T-helper 1 cell treated with Interleukin-12 subunit alpha and Interleukin-12 subunit beta and Interleukin-4 antibody, amounts not matched to agents 30 μg/mL and 1 μg/mL, for 36 hours (primary cell): Measurements from ENCODE around the gene PRDM2.

ENCODE experiments used
- H3K27ac Mint-ChIP-seq: one replicate; pipeline ENCODE4 v1.8.0; 2021; ENCODE audit warnings: mild to moderate bottlenecking, mixed read lengths
- H3K27me3 Mint-ChIP-seq: one replicate; pipeline ENCODE4 v1.8.0; 2021; ENCODE audit warnings: low read depth, mixed read lengths
- H3K36me3 Mint-ChIP-seq: one replicate; pipeline ENCODE4 v1.8.0; 2021; ENCODE audit warnings: low read depth, mixed read lengths
- H3K4me1 Mint-ChIP-seq: one replicate; pipeline ENCODE4 v1.8.0; 2021; ENCODE audit warnings: low read depth, mixed read lengths
- H3K4me3 Mint-ChIP-seq: one replicate; pipeline ENCODE4 v1.8.0; 2021; ENCODE audit warnings: mild to moderate bottlenecking, moderate library complexity, mixed read lengths
- H3K9me3 Mint-ChIP-seq: one replicate; pipeline ENCODE4 v1.8.0; 2021; ENCODE audit warnings: mixed read lengths

Gene PRDM2

DNA sequence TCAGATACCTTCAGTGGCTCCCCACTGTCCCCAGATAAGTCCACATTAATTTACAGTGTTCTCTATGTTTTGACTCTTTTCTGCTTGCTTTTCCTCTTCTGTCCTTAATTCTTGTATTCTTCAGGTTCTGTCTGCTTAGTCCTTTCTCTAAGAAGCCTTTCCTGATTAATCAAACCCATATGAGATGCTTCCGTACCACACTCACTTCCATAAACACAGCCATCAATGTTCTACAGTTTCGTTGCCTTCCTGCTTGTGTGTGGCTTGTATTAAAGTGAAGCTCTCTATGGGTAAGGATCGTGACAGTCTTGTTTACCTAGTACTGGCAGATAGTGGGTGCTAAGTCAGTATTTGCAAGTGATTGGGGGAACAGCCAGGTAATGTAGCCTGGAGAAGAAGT lies 75.9 kb downstream of the PRDM2 start:
- Mint-ChIP-seq H3K27me3 (no peaks in the 10 kb centered on the region), H3K27ac (no peak overlapping the region), H3K4me1 (peaks cover 11% of the 10 kb centered on the region), H3K36me3 (peaks cover 23% of the 10 kb centered on the region), H3K9me3 (no peaks in the 10 kb centered on the region), H3K4me3 (no peak overlapping the region)

- Mint-ChIP-seq H3K9me3 (no peaks in the 10 kb centered on the region), H3K27me3 (no peaks in the 10 kb centered on the region), H3K36me3 (peaks cover 40% of the 10 kb centered on the region), H3K4me1 (peaks cover 22% of the 10 kb centered on the region), H3K27ac (no peak overlapping the region), H3K4me3 (no peak overlapping the region)
Measured at GRCh38 chr1:13778431-13778830, 78.4 kb downstream of the PRDM2 start.

DNA sequence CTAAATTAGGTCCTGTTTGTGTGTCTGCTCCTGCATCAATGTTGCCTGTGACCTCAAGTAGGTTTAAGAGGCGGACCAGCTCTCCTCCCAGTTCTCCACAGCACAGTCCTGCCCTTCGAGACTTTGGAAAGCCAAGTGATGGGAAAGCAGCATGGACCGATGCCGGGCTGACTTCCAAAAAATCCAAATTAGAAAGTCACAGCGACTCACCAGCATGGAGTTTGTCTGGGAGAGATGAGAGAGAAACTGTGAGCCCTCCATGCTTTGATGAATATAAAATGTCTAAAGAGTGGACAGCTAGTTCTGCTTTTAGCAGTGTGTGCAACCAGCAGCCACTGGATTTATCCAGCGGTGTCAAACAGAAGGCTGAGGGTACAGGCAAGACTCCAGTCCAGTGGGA lies 79.9 kb downstream of the PRDM2 start:
- Mint-ChIP-seq H3K9me3 (no peaks in the 10 kb centered on the region), H3K27ac (no peak overlapping the region), H3K4me3 (no peak overlapping the region), H3K4me1 (peaks cover 24% of the 10 kb centered on the region), H3K27me3 (no peaks in the 10 kb centered on the region), H3K36me3 (peaks cover 46% of the 10 kb centered on the region)

DNA sequence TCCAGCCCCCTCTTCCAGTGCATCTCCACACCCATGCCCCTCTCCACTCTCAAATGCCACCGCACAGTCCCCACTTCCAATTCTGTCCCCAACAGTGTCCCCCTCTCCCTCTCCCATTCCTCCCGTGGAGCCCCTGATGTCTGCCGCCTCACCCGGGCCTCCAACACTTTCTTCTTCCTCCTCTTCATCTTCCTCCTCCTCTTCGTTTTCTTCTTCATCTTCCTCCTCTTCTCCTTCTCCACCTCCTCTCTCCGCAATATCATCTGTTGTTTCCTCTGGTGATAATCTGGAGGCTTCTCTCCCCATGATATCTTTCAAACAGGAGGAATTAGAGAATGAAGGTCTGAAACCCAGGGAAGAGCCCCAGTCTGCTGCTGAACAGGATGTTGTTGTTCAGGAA lies 80.8 kb downstream of the PRDM2 start:
- peaks cover 24% of the 10 kb centered on the region for H3K4me1 Mint-ChIP-seq
- no peak overlapping the region for H3K4me3 Mint-ChIP-seq
- H3K27ac Mint-ChIP-seq: peak overlapping the region; percentile 75
- no peaks in the 10 kb centered on the region for H3K9me3 Mint-ChIP-seq
- no peaks in the 10 kb centered on the region for H3K27me3 Mint-ChIP-seq
- peaks cover 46% of the 10 kb centered on the region for H3K36me3 Mint-ChIP-seq

DNA sequence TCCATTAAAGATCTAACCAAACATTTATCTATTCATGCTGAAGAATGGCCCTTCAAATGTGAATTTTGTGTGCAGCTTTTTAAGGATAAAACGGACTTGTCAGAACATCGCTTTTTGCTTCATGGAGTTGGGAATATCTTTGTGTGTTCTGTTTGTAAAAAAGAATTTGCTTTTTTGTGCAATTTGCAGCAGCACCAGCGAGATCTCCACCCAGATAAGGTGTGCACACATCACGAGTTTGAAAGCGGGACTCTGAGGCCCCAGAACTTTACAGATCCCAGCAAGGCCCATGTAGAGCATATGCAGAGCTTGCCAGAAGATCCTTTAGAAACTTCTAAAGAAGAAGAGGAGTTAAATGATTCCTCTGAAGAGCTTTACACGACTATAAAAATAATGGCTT lies 81.2 kb downstream of the PRDM2 start:
- H3K4me3 Mint-ChIP-seq: no peak overlapping the region
- peaks cover 47% of the 10 kb centered on the region for H3K36me3 Mint-ChIP-seq
- peaks cover 24% of the 10 kb centered on the region for H3K4me1 Mint-ChIP-seq
- no peak overlapping the region for H3K27ac Mint-ChIP-seq
- H3K9me3 Mint-ChIP-seq: no peaks in the 10 kb centered on the region
- no peaks in the 10 kb centered on the region for H3K27me3 Mint-ChIP-seq

GRCh38 chr1:13781907-13782633 lies 82.1 kb downstream of the PRDM2 start:
- H3K36me3 Mint-ChIP-seq: peaks cover 49% of the 10 kb centered on the region

DNA sequence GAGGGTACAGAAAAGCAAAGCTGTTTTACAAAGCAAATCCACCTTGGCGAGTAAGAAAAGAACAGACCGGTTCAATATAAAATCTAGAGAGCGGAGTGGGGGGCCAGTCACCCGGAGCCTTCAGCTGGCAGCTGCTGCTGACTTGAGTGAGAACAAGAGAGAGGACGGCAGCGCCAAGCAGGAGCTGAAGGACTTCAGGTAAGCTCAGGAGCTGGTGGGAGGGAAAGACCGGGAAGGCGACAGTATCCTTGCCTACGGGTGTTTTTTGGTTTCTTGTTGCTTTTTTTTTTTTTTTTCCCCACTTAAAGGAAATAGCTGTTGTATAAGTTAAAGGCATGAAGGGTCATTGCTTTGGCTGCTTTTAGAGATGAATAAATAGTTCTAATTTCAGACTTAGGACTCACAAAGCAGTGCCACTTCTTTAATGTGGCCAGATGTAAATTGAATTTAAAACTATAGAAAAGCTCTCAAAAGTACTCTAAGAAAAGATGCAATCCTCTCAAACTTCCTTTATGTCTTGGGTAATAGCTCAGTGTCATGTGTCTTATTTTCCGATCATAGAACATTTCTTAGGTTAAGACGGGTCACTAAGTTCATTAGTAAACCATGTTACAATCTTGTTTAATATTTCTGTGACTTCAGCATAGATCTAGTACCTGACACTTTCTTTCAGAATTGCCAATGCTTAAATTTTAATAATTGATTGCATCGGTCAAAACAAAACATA lies 82.8 kb downstream of the PRDM2 start:
- peaks cover 24% of the 10 kb centered on the region for H3K4me1 Mint-ChIP-seq
- no peaks in the 10 kb centered on the region for H3K9me3 Mint-ChIP-seq
- H3K36me3 Mint-ChIP-seq: peaks cover 49% of the 10 kb centered on the region
- H3K27ac Mint-ChIP-seq: no peak overlapping the region
- H3K27me3 Mint-ChIP-seq: no peaks in the 10 kb centered on the region
- no peak overlapping the region for H3K4me3 Mint-ChIP-seq

More at GRCh38 chr1:13781907-13782633, 82.1 kb downstream of the PRDM2 start:
- H3K4me3 Mint-ChIP-seq: peak overlapping the region; percentile 33
- peak overlapping the region; percentile 46 for H3K27ac Mint-ChIP-seq
- peaks cover 24% of the 10 kb centered on the region for H3K4me1 Mint-ChIP-seq
- H3K9me3 Mint-ChIP-seq: no peaks in the 10 kb centered on the region
- no peaks in the 10 kb centered on the region for H3K27me3 Mint-ChIP-seq

DNA sequence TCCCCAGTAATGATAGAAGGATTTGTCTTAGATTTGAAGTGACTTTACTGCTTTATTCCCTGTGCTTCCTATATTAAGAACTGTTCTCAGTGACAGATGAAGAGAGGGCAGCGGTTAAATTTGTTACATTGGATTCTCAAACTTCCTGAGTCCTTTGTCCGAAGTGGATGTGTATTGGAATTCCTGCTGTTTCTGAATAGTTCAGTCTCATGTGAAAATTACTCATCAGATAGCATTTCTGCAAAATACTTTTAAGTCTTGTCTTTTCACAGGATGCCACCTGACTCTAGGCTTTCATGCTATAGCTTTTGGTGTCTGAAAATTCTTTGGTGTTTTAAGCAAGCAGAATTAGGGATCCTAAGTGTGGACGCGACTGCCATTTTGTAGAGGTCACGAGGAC lies 83.6 kb downstream of the PRDM2 start:
- Mint-ChIP-seq H3K9me3 (no peaks in the 10 kb centered on the region), H3K27me3 (no peaks in the 10 kb centered on the region), H3K4me1 (peaks cover 21% of the 10 kb centered on the region), H3K36me3 (peaks cover 45% of the 10 kb centered on the region), H3K27ac (no peak overlapping the region), H3K4me3 (no peak overlapping the region)

DNA sequence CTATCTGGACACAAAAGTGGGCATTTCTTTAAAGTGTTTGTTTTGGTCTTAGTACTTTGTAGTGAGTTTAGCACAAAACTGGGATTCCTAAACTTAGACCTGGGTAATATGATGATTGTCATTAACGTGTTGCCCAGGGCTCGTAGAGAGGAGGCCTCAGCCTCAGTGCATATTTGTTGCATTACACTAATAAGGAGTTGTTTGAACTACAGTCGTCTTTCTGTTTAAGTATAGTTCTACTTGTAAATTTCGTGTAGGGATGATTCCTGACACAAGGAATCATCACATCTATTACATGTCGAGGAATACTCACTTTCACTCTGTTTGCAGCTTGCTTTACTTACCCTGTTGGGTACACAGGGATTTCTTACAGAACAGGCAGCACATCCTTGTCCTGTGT lies 85.0 kb downstream of the PRDM2 start:
- Mint-ChIP-seq H3K27ac (no peak overlapping the region), H3K4me3 (no peak overlapping the region), H3K36me3 (peaks cover 37% of the 10 kb centered on the region), H3K9me3 (no peaks in the 10 kb centered on the region), H3K4me1 (peaks cover 26% of the 10 kb centered on the region), H3K27me3 (no peaks in the 10 kb centered on the region)

DNA sequence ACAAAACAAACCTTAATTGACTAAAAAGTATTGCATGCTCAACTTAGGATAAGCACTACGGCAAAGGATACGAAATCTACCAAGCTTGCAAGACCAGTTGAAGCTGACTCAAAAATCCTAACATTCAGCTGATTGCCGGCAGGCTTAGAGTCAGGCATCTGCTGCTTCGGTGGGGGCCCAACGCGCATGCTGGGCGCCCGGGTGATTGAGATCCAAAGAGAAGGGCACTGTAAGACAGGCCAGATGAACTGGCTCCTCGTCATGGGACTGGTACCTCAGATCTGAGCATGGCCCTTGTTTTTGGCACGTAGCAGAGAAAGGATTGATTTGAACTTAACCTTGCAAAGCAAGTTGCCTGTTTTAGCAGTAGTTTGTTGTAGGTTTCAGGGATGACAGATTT lies 86.6 kb downstream of the PRDM2 start:
- H3K27me3 Mint-ChIP-seq: no peaks in the 10 kb centered on the region
- no peaks in the 10 kb centered on the region for H3K9me3 Mint-ChIP-seq
- no peak overlapping the region for H3K4me3 Mint-ChIP-seq
- peaks cover 22% of the 10 kb centered on the region for H3K4me1 Mint-ChIP-seq
- no peak overlapping the region for H3K27ac Mint-ChIP-seq
- H3K36me3 Mint-ChIP-seq: peaks cover 28% of the 10 kb centered on the region

DNA sequence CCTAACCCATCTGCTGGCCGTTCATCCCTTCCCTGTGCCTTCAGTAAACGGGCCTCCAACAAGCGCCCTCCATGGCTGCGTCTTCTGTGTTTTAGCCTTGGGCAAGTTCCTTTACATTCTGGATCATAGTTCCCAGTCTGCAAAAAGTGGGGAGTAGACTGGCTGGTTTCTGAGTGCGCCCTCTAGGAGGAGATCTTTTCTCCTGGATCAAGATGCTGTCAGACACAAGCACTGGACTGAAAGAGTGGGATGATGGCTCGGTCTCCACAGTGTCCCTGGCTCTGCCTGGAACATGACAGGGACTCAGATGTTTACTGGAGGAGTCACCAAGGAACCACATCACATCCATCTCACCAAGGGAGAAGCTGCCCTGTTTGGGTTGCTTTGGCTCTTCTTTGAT lies 88.8 kb downstream of the PRDM2 start:
- Mint-ChIP-seq H3K9me3 (no peaks in the 10 kb centered on the region), H3K4me3 (no peak overlapping the region), H3K4me1 (peaks cover 14% of the 10 kb centered on the region), H3K36me3 (peaks cover 21% of the 10 kb centered on the region), H3K27me3 (no peaks in the 10 kb centered on the region), H3K27ac (no peak overlapping the region)

DNA sequence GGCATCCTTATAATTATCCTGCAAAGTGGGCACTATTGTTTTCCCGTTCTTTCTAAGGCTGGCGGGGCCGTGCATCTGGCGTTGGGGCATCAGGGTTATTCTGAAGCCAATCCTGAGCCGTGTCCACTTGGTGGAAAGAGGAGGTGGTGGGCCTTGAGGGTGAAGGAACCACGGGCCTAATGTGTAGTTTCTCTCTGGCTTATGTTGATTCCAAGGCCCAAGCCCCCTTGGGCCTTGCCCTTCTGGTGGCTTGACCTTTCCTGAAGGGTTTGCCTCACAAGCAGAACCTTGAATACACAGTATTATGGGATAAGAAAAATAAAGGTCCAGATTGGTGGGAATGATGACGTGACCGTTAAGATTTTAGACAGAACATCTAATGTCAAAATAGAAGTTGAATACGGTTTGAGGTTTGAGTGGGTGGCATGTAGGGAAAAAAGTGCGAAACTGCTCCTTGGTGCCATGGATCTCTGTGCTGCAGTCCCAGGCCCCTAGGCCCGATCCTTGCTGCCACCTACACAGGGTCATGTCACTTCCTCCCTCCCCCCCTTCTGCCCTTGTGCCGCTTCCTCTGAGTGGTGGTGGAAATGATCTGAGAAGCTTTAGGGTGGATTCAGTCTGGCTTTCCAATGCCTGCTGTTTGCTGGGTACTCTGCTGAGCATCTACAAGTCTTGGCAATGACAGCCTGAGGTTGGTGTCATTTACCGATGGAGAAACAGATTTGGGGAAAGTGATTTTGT lies 90.5 kb downstream of the PRDM2 start:
- Mint-ChIP-seq H3K27ac (no peak overlapping the region), H3K4me1 (peaks cover 18% of the 10 kb centered on the region), H3K36me3 (peaks cover 23% of the 10 kb centered on the region), H3K27me3 (no peaks in the 10 kb centered on the region), H3K4me3 (no peak overlapping the region), H3K9me3 (no peaks in the 10 kb centered on the region)

DNA sequence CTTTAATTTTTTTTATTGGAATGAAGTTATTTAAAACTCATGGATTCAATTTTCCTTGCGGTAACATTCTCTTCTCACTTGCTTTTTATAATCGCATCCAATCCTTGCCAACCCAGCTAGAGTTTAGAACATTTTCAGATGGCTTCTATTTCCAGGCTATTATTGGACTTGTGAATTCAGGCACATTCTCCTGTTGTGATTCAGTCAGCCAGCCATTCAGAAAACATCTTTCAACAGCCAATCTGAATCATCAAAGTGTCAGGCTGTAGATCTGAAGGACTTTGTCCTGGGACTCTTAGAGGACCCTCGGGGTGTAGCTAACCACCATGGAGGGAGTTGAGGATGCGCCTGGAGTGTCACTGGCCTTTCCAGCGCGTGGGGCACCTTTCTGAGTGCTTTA lies 92.4 kb downstream of the PRDM2 start:
- Mint-ChIP-seq H3K27me3 (no peaks in the 10 kb centered on the region), H3K36me3 (peaks cover 22% of the 10 kb centered on the region), H3K4me1 (peaks cover 18% of the 10 kb centered on the region), H3K4me3 (no peak overlapping the region), H3K27ac (no peak overlapping the region), H3K9me3 (no peaks in the 10 kb centered on the region)

DNA sequence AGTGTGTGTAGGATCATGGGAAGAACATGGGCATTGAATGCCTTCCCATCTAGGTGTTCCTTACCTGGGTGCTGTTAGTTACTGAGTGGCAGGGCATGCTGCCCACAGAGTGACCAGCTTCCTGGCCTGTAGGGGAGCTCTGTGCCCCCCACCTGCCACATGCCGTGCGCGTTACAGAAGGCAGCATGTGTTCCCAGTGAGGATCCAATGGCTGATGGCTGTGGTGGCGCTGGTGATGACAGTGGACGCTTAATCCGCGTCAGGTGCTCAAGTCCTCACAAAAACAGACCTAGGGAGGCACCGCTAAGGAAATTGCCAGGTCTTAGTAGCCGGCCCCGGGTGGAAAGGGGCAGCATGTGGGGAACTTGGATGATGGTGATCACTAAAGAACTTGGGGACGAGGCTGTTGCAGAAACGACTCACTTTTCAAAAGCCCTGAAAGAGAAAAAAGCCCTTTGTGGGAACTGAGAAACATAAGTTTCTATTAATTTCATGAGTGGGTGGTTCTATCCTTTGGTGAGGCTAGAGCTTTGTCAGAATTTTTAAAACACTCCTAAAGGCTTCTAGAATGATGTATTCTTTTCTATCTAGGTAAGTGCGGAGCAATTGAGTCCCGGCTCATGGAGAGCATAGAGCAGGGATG lies 93.2 kb downstream of the PRDM2 start:
- Mint-ChIP-seq H3K36me3 (peaks cover 19% of the 10 kb centered on the region), H3K4me3 (no peak overlapping the region), H3K27me3 (no peaks in the 10 kb centered on the region), H3K4me1 (peaks cover 18% of the 10 kb centered on the region), H3K27ac (no peak overlapping the region), H3K9me3 (no peaks in the 10 kb centered on the region)
